Stimulated activated CD4-positive, alpha-beta T cell treated with anti-CD3 and anti-CD28 coated beads, Interleukin-15, amount 100 ng/mL, for 1 hour (primary cell): ENCODE measurements around the gene DDC.
A peak's percentile ranks its signal among the peaks of the same experiment; 100 is the strongest.
"Not testable (repeated sequence)": the region's sequence is repeated elsewhere in the genome, so short reads cannot be mapped to it uniquely, and the experiment has no call there.

ENCODE experiments used
- DNase-seq, 2 donors: peaks; one replicate each; pipeline ENCODE4 v3.0.0-alpha.2; 2020; ENCODE audit warnings: low read depth in 1 of 2, low spot score in 1 of 2

Gene DDC

DNA sequence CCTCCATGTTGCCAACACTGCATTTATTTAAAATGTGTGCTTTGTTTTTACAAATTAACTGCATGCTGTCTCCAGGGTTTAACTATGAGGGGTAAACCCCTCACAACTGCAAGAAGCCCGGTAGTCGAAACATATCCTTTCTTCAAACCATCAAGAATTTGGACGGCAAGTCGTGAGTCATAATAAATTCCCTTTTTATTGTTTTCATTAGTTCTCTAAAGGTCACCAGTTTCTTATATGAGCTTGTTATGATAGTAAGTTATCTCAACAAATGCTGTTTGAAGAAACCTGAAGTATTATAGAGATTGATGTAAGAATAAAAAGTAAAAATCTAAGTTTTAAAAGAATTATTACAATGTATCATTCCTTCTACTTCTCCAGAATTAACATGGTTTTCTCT, 102.8 kb downstream of the DDC start:
- no peak for DNase-seq

GRCh38 chr7:50461695-50462094, 103.5 kb downstream of the DDC start:
- DNase-seq = no peak

GRCh38 chr7:50459183-50459582, 106.0 kb downstream of the DDC start:
- not testable (repeated sequence) for DNase-seq

DNA sequence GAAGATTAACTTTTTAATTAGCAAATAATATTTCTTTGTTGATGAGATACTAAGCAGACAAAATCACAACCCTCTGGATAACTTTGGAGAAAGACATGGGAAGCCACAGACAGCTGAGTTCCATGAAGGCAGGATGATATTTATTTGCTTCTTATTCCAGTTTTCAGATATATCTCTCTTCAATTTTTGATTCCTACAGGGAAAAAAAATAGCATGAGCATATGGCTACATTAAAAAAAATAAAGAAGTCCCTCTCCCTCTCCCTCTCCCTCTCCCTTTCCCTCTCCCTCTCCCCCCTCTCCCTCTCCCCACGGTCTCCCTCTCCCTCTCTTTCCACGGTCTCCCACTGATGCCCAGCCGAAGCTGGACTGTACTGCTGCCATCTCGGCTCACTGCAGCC, 106.6 kb downstream of the DDC start:
- DNase-seq = not testable (repeated sequence)

- no peak for DNase-seq
Observed at GRCh38 chr7:50456371-50457123, 108.7 kb downstream of the DDC start.

DNA sequence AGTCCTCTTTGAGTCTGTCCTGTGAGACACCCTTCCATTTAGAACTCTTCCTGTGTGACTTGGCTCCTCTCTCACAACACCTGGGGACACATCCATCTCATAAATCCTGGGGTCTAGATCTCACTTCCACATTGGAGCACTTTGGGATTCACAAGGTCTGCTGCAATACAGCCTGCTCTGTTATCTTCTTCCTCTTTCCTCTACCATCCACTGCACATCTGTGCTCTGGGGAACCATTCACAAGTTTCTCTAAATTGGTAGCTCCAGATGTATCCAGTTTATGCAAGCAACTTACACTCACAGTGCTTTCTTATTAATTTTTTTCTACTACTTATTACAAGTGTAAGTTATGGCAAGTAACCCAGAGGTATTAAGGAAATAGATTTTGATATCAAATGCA, 109.5 kb downstream of the DDC start:
- DNase-seq = no peak

- DNase-seq = no peak
Observed at GRCh38 chr7:50454968-50455367, 110.2 kb downstream of the DDC start.

GRCh38 chr7:50450590-50451032, 114.6 kb downstream of the DDC start:
- no peak for DNase-seq

DNA sequence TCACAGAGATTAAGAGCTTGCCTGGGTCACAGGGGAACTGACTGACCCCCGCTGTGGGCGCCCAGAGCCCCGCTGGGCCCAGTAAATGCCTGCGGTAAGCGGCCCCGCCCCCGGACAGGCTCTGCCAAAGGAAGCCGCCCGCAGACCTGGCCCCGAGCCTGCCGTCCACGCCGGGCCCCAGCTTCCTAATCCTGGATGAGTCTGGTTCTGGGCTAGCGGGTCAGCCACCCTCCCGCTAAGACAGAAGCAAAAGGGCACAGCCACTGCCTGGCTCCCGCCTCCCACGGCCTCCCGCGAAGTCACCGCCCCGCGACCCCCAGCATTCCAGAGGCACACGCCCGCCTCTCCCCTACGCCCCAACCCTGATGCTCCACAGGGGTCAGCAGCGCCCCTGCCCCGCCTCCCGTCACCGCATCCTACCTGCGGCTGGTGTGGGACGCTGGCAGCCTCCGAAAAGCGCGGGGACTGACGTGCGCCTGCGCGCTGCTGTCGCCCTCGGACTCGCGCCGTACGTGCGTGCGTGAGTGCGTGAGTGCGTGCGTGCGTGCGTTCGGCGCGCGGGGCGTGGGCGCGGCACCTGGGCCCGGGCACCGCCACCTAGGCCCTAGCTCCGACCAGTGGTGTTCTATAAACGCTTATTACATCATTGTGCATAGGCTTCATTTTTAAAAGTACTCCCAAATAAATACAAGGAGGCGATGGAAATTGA, 115.2 kb downstream of the DDC start, which contains the start of gene FIGNL1:
Gene FIGNL1, minus strand, starts transcription at position 470 of the 709 bp plus-strand sequence. CDS start 3,063 bp downstream, outside the sequence.
- DNase-seq = peak; percentile 65 to 79

DNA sequence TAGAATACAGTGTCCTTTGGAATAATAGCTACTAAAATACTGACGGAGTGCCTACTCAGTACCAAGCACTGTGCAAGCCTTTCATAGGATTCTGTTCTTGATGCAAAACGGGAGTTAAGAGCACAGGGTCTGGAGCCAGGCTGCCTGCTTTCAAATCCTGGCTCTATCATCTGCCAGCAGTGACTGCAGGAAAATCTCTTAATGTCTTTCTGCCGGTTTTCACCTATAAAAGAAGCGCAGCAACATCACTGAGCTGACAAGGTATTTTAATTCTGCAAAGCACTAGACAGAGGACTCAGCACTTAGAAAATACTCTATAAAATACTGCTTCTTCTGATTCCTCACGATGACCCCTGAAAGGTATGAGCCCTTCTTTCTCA, 115.7 kb downstream of the DDC start:
- no peak for DNase-seq

DNA sequence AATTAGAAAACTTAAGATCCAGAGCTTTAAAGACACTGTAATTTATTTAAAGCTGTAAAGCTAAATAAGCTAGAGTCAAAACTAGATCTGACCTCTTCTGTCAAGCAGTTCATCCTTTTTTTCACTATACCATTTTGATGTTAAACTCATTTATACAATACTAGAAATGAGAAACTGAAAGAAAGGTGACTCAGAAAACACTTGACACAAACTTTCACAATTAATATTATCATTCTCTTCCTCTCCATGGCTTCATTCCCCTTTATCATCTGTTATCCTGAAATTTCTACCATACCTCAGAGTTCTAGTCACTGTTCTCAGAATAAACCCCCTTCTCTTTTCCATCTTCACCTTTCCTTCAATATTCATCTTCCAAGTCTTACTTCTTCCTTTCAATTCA, 116.4 kb downstream of the DDC start:
- no peak for DNase-seq

- DNase-seq = no peak
Observed at GRCh38 chr7:50446542-50446960, 118.7 kb downstream of the DDC start.

- no peak for DNase-seq
Observed at GRCh38 chr7:50436133-50436806, 128.9 kb downstream of the DDC start.

DNA sequence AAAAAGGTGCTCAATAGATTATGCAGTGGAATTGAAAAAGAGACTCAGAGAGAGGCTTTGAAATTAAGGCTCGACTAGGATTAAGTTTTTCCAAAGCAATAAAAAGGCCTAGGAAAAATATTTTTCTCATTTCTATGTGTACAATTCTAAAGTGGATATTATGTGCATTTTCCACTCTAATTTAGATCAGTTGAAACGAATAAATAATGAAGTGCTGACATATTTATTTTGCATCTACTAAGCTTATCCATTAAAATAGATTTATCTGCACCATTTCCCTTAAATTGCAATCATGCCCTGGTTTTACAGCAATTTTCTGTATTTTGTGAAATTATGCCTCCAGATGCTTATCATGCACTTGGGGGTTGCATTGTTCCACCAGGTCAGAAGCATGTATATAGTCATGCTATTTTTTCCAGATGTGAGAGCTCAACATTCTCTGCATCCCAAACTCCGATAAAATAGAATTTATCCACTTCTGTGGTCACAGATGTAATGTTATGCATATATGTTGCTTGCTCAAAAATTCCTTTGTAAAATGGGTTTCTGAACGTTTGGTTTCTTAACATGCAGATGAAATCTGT, 133.4 kb downstream of the DDC start:
- DNase-seq = no peak

DNA sequence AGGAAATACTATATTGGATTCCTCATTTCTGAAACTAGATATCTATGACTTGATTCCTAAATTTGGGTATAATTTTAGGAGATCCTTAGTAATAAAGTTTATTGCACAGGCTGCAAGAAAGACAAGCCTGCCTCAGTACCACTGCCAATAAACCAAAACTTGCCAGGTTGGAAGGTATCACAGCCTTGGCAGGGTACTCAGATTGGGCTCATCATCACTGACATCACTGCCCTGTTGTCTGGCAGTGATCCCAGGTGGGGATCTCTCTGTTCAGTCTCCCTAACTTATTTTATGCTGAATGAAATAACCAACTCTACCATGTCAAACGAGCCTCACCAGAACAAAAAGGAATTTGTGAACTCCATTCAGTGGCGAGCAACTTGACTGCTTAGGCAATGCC, 133.9 kb downstream of the DDC start:
- DNase-seq = no peak

GRCh38 chr7:50428911-50429310, 136.3 kb downstream of the DDC start:
- no peak for DNase-seq

DNA sequence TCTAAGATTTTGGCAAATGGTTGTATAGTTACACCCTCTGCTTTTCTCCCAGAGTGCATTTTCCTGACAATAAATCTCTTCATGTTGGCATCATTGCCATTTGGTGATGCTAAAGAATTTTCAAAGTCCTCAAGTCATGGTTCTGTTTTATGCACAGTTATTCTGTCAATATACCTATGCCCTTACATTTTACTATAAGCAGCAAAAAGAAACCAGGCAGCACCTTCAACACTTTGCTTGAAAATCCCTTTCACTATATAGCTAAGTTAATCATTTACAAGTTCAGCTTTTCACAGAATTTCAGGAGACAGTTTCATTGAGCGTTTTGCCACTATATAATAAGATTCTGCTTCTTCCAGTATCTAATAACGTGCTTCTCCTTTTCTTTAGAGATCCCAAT, 137.7 kb downstream of the DDC start:
- no peak for DNase-seq

DNA sequence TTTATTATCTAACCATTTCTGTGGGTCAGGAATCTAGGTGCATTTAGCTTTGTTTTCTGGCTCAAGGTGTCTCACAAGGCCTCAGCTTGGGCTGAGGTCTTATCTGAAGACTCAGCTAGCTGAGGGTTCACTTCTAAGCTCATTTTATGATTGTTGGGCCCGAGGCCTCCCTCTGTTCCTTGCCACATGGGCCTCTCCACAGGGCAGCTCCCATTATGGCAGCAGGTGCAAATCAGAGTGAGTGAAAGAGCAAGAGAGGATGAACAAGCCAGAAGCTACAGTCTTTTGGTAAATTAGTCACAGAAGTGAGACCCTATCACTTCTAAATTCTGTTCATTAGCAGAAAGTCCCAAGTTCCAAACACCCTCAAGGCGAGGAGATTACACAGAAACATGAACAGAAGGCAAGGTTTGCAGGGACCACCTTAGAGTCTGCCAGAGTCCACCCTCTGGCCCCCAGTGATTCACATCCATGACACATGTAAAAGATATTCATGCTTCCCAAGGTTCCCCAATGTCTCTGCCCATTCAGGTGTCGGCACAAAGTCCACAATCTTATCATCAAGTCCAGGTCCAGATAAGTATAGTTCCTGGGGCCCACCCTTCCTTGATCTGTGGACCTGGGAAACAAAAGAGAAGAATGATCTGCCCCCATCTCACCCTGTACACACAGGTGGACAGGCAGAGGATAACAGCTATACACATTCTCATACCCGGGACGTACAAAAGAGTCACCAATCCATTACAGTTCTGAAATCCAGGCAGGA, 138.7 kb downstream of the DDC start:
- no peak for DNase-seq

DNA sequence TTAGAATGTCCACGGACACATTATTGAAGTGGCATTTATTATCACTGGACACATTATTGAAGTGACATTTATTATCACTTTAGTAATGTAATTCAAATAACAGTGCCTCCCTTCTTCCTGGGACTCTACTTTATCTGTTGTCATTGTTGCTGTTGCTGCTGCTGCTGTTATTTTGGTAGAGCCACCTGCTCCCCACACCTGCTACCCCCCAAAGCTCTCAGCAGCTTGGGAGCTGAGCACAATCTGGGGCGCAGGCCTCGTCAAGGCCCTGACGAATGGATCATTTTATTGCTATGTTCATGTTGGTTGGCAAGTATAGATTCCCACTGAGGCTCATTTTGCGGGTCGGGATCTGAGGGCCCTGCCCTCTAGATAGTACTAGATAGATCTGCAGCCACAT, 139.9 kb downstream of the DDC start:
- DNase-seq = no peak

GRCh38 chr7:50423860-50424259, 141.3 kb downstream of the DDC start:
- DNase-seq = no peak

DNA sequence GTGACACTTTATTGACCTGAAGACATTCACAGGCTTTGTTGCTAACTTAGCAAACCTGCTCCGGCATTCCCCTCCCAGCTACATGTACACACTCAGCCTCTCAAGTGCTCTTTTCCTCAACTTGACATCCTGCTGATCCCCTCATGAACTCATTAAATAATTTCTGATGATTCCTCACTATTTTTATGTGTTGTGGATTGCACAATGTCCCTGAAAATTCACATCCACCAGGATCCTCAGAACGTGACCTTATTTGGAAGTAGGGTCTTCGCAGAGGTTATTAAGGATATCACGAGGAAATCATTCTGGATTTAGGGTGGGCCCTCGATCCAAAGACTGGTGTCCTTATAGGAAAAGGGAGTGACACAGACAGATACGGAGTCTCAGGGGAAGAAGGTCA, 142.3 kb downstream of the DDC start:
- DNase-seq = no peak
